Omental fat pad (tissue), 4 donors: Measurements from ENCODE around the gene CNOT1. TPM values are rescaled to one million over a fixed set of nuclear protein-coding genes. Genes with fewer than 3 reads are reported as not detected.
"Not testable (repeated sequence)": the region's sequence is repeated elsewhere in the genome, so short reads cannot be mapped to it uniquely, and the experiment has no call there.

Experiments
- ATAC-seq: fragments of 150-250 bp; one replicate; pipeline ENCODE4 v1.9.1; 2016; ENCODE audit warnings: mild to moderate bottlenecking, moderate library complexity; ENCODE audit not compliant: low FRiP score
- DNase-seq: peaks from one replicate; pipeline ENCODE4 v3.0.0-alpha.2; 2019; ENCODE audit warnings: low spot score
- total RNA-seq, 4 donors: library from RNA; depleted of rRNA; stranded (reverse); fragments of >200 nt; gene quantifications; one replicate each; pipeline ENCODE4 v1.1.0, GENCODE V29; 2016
- TF ChIP-seq, protein P1 (sequence below), 3 donors: fragments of 450-650 bp; IDR thresholded peaks; one replicate each; pipeline ENCODE4 v1.5.1; 2016 to 2017; ENCODE audit warnings: antibody characterized with exemption in 3 of 3, mild to moderate bottlenecking in 3 of 3, moderate library complexity in 2 of 3

CNOT1 gene
- total RNA-seq, 4 donors from 2014 or later: 85.4 to 132 (median 103) TPM

GRCh38 chr16:58494981-58495520 lies 134.6 kb downstream of the CNOT1 start:
- TF ChIP-seq, protein P1, sequence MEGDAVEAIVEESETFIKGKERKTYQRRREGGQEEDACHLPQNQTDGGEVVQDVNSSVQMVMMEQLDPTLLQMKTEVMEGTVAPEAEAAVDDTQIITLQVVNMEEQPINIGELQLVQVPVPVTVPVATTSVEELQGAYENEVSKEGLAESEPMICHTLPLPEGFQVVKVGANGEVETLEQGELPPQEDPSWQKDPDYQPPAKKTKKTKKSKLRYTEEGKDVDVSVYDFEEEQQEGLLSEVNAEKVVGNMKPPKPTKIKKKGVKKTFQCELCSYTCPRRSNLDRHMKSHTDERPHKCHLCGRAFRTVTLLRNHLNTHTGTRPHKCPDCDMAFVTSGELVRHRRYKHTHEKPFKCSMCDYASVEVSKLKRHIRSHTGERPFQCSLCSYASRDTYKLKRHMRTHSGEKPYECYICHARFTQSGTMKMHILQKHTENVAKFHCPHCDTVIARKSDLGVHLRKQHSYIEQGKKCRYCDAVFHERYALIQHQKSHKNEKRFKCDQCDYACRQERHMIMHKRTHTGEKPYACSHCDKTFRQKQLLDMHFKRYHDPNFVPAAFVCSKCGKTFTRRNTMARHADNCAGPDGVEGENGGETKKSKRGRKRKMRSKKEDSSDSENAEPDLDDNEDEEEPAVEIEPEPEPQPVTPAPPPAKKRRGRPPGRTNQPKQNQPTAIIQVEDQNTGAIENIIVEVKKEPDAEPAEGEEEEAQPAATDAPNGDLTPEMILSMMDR (IDR thresholded peaks at IDR 0.05): no peak
- ATAC-seq (peak; percentile 16), DNase-seq (no peak)

DNA sequence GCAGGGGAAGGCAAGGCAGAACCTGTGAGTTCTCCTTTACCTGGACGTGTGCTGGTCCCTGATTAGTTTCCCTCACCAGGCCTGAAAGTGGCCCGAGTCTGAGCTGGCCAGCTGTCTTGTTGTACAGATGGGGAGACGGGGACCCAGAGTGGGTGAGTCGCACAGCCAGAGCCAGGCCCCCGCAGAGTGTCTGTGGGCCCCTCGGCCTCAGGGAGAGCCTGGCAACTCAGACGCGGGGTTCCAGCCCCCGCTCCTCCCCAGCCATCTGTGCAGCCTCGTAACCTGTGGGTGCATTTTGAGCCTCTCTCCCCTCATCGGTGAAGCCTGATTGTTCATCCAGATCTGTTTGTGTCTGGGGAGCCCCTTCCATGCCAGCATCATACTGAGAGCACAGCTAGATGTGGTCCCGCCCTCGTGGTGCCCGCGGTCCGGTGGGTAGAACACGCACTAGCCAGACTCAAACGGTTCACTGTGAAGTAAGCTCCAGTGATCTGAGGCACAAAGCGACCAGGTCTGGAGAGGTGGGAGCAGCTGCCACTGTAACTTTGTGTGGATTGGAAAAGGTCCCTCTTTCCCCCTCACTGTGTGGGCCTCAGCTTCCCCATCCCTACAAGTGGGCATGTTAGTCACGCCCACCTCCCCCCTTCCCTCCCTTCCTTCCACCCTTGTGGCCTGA lies 135.7 kb downstream of the CNOT1 start:
- ATAC-seq (no peak), DNase-seq (no peak)
- TF ChIP-seq, protein P1 (IDR thresholded peaks at IDR 0.05): no peak

- ATAC-seq: no peak
These were observed 136.9 kb downstream of the CNOT1 start for GRCh38 chr16:58492735-58493134.

GRCh38 chr16:58492066-58492465 lies 137.6 kb downstream of the CNOT1 start:
- DNase-seq (no peak), ATAC-seq (no peak)
- TF ChIP-seq, protein P1 (IDR thresholded peaks at IDR 0.05): no peak

More at GRCh38 chr16:58492735-58493134, 136.9 kb downstream of the CNOT1 start:
- TF ChIP-seq, protein P1 (IDR thresholded peaks at IDR 0.05): no peak
- DNase-seq: no peak

GRCh38 chr16:58490539-58490938 lies 139.1 kb downstream of the CNOT1 start:
- ATAC-seq: not testable (repeated sequence)

GRCh38 chr16:58490065-58490464 lies 139.6 kb downstream of the CNOT1 start:
- TF ChIP-seq, protein P1 (IDR thresholded peaks at IDR 0.05): no peak
- no peak for DNase-seq
- no peak for ATAC-seq

More at GRCh38 chr16:58490539-58490938, 139.1 kb downstream of the CNOT1 start:
- DNase-seq: not testable (repeated sequence)

DNA sequence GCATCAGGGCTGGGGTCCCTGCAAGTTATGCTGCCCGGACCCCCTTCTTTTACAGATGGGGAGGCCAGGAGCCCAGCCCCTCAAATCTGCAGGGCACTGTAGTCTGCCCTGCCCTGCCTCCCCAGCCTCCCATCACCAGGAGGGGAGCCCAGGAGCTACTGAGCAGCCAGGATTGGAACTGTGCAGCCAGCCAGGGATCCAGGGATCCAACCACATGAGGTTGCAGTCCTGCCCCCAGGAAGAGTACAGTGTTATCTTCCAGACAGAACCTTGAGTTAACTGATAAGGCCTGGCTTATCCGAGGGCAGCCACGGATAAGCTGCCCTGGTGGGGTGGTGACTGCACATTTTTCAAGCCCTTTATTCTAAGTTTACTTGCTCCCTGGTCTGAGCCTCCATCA lies 141.1 kb downstream of the CNOT1 start:
- DNase-seq: no peak
- TF ChIP-seq, protein P1 (IDR thresholded peaks at IDR 0.05): no peak
- ATAC-seq: no peak
